Stimulated activated CD8-positive, alpha-beta memory T cell treated with anti-CD3 and anti-CD28 coated beads, Interleukin-2, amount 100 ng/mL, for 48 hours (primary cell): Measurements from ENCODE around the gene CFAP77.

Source experiments
- DNase-seq, 2 donors: peaks; one replicate each; pipeline ENCODE4 v3.0.0-alpha.2; 2020; ENCODE audit warnings: low read depth in 2 of 2

CFAP77 gene

DNA sequence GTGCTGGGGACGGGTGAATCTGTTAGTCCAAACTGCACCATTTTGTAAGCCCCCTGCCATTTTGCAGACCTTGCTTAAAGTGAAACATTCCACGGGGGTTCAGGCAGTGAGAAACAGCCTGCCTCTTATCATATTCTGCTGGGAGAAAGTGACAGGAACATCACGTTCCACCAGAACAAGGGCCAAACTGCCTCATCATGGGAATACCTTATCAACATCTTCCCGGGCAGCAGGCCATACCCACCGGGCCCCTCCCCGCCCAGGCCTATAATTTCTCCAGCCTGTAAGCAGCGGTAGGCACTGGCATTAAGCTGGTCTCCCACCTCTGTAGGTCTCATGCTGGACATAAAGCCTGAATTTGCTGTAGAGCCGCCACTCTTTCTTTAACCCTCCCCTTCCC is 1.5 kb upstream of the CFAP77 start:
- no peak for DNase-seq

DNA sequence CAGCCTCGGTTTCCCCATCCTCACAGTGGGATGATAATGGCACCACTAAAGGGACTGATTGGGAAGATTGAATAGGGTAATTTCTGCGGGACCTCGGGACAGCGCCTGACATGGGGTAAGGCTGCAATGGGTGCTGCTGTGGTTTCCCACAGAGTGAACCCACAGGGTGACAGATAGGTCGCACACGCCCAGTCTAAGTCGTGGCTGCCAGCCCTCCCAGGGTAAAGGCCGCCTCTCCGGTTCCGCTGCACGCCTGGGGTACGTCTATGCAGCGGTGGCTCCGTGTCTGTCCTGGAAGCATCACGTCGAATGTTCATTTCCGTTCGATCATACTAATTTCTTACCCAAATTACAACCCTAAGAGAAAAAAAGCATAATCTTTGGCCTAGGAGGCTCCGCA is 631 bp downstream of the CFAP77 start:
- DNase-seq = peak in 1 of 2 donors; percentile 5

DNA sequence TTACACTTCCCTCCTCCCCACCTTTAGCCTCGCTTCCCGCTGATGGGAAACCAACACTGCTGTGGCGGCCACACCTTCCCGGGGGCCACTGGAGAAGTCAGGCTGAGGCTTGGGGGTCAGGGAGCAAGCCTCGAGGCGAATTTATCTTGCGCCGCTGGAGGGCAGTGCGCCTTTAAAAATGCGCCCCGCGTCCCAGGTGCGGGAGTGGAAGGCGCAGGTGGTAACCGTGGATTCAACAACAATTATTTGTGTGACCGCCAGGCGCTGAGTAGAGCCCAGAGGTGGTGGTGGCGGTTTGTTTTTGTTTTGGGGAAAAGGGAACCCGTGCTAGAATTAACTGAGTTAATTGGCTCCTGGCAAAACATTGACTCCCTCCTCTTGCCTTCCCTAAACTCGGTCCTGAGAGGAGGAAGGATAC is 1.1 kb downstream of the CFAP77 start:
- peak; percentile 41 to 53 for DNase-seq

DNA sequence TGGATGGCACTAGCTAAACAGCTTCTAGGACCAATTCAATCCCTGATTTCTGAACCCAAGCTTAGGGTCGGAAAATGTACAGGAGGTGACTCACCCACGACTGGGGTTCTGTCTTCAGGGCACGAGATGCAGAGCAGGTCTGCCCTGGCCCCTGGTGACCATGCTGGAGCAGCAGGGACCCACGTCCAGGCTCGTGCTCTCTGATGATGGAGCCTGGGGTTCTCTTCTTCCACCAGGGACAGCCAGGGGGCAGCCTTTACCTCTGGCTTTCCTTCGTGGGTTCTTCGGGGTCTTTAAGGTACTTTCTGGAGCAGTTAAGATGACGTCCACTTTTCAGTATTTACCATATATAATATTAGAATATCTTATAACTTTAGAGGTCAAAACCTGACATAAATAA is 2.1 kb downstream of the CFAP77 start:
- peak in 1 of 2 donors; percentile 3 for DNase-seq

DNA sequence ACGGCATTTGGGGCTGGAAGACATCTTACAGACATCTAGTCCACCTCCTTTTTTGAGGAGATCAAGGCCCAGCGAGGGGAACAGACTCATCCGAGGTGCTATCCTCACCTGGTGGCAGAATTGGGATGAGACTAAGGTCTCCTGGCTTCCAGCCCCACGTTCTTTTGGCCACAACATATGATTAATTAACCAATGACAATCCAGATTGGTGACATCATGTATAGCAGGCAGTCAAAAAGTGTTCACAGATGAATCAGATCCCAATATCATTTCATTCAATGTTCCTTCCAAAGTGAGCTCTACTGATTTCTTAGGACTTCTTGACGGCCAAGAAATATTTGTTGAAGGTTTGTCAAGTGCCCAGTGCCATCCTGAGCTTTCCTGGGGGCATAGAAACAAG is 3.9 kb downstream of the CFAP77 start:
- no peak for DNase-seq

DNA sequence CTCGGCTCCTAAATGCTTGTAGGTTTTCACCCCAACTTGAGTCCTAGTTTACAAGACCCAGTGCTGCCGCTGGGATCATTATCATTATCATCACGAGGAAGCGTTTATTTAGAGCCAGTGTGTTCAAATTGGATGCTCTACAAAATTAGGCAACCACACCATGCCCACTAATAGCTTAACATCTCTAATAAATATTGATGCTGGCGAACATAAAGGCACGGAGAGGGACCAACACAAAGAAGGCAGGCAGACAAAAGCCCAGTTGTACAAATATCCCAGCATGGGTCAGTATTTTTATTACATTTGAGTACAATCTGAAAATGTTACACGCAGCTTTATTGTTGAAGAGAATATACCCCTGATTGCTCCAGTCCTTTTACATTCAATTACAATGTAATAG is 4.7 kb downstream of the CFAP77 start:
- DNase-seq = no peak

DNA sequence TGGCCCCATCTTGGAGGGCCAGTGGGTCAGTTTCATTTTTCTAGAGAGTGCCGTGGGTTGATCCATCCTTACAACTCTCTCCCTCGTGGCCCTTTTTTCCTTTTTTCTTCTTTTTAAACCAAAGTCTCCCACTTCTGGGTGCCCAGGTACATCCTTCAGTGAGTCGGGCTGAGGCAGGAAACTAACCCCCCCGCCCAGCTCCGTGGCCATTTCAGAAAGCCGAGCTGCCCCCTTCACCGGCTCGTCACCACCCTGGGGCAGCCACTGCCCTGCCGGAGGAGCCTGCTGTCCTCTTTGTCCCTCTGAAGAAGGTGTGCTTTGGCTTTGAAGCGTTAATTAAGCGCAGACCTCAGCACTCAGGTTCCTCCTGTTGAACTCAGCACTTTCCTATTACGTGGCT is 5.2 kb downstream of the CFAP77 start:
- no peak for DNase-seq

DNA sequence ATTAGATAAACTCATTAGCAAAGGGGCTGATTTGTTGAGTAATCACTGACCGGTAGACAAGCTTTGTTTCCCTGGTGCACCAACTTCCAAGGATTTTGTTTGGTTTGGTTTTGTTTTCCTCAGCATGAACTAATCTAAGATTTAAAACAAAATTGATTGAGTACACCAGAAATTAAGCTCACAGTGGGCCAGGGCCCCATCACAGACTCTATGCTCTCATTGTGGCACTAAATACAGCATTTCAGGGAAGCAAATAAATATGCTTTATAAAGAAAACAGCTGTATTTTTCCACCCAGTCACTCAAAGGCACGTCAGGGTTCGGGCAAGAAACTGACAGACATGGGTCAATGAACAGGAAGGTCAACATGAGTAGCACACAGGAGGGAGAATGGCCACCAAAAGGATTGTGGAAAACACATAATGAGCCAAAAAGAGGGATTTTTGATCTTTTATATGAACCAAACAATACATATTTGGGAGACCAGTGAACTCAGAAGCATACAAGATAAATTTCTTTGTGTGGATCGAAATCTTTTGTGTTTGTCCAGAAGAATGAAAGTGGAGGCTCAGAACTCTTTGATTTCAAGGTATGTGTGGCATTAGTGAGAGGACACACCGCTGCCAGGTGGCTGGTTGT is 8.8 kb downstream of the CFAP77 start:
- DNase-seq = no peak

DNA sequence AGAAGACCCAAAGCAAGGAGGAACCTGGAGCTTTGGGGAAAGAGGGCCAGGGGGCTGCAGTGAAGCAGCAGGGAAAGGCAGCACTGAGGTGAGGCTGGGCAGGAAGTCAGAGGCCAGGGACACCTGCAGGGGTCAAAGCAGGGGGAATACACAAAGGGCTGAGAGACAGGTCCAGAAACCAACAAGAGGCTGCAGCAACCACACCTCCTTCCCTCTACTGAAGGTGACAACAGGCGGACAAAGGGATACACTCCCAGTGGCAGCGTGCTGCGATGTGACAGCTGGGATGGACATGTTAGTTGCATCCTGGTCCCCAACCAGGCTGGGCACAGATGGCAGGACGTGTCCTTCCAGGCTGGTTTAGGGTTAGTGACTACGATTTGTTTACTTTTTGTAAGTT is 12.6 kb downstream of the CFAP77 start:
- DNase-seq = no peak

DNA sequence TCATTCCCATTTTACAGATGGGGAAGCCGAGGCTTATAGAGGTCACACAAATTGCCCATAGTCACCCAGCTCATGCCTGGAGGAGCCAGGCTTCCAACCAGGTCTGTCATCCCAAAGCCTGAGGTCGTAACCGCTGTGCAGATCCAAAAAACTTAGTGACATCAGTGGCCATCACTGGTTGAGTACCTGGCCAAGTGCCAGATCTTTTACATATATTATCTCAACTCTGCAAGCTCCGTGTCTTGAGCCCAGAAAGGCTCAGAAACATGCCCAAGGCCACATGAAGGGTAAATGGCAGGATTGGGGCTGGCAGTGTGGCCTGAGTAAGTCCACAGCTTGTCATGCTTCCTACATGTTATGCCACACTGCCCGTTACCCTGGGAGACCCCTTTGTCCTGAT is 13.5 kb downstream of the CFAP77 start:
- no peak for DNase-seq

DNA sequence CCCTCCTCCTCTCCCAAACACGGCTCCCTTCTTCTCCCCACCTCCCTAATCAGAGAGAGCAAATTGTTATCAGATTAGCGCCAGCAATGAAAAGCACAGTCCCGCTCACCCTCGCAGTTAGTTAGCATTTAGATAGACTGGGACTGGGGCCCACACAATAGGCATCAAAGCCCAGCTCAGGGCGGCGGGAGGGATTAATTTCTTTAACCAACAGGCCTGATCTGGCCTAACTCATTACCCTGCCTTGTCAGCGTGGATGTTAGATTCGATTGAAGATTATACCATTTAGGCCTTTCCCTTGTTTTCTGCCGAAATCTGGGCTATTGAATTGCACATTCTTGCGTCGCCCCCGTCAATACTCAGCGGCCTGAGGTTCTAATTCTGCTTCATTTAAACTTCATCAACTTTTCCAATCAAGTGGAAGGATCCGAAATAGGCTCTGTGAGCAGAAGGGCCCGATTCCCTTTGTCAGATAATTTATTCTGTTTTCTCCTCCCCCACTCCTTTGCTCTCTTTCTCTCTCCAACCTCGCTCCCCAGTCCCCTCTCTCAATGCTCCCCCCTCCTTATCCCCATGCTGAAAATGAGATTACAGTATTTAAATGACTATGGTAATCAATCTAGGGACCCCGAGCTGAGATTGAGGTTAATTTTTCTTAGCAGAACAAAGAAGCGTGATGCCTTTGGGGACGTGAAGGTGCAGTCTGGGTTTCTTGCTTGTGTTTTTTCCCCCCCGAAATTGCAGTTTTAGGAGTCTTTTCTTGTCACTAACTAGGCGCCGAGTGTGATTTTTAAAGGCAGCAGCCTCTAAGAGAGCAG is 15.1 kb downstream of the CFAP77 start:
- no peak for DNase-seq

DNA sequence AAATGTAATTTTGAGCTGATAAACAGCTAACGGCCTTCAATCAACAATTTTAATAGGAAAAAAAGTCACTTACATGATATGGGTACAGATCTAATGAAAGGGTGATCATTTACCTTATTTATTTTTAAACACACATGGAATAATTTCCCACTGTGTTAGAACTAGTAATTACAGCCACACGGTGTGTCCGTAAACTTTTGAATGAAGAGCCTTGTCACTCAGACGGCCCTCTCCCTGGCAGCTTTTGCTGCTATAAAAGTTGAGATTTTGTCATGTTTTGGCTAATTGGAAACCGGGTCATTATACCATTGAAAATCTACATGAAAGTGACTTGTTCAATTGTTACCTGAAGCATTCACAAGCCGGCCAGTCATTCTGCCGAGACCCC is 15.7 kb downstream of the CFAP77 start:
- no peak for DNase-seq

DNA sequence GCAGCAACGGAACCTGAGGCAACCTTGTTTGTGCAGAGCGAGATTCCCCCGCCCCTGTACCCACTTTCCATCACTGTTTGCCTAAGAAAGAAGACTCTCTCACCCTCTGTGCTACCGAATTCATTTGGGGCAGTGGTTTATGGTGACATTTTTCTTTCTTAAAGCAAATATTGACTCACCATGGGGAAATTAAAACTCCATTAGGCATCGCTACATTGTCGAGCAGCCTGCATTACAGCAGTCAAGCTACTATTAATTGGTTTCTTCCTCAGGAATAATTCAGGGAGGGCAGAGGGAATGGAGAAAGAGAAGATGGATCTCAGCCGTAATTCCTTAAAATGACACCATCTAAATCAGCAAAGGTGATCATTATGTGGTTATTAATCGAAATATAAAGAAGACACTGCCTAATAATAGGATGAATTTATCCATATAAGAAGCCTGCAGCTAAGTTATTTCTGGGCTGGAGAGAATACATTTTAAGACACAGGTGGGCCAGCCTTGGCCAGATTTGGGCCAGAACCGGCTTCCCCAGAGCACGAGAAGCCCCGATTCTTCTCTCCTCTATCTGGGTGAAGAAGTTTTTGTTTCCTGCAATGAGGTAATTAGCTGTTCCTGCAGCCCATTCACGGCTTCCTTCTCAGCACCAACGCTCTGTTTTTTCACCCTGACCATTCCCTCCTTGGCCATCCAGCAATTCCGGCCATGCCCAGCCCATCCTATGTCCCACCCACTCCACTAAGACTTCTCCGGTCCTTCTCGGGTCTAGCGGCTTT is 16.8 kb downstream of the CFAP77 start:
- DNase-seq = no peak

DNA sequence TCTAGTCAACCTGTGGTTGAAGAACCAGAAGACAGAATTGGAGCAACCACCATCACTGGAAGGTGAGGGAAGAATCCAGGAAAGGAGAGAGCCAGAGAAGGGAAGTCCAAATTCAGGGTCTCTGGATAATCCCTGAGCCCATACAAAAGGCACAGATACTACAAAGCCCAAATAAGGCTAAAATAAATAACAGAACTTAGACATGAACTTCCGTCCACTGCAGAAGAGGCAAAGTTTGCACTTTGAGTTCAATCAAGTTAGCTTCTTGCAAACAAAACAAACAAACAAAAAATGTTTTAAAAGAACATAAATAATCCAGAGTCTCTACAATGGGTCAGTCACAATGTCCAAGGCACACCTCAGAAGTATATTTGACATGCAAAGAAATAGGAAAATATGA is 21.0 kb downstream of the CFAP77 start:
- DNase-seq = no peak

DNA sequence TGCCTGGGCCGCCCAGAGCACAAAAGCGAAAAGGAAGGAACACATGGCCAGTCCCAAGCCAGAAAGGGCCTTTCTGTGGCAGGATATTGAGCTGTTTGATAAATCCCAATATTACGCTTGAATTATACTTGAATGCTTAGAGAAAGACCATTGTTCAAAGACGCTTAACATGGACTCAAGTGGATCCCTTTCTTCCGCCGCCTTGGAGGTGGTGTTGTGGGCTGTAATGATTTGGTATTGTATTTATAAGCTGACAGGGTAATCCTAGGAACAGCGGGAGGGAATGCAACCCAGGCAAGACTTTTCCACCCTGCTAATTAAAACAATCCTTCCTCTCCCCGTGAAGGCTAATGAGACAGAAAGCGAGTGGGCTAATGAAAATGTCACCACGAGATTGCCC is 24.9 kb downstream of the CFAP77 start:
- DNase-seq = no peak

DNA sequence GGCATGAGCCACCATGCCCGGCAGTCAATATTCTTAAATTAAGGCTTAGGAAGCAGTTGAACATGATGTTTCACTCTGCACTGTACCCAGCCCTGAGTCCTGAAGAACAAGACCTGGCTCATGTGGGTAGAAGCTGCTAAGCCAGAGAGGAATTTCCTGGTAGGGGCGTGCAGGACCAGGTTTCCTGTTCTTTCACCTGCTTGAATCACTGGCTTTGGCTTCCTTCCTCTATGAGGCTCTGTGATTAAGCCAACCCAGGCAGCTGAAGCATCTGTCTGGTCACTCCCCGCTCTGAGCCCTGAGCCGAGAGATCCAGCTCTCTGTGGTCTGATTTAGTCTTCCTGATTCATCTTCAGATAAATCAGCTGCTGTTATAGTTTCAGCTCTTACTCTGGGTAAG is 29.1 kb downstream of the CFAP77 start:
- DNase-seq = no peak

DNA sequence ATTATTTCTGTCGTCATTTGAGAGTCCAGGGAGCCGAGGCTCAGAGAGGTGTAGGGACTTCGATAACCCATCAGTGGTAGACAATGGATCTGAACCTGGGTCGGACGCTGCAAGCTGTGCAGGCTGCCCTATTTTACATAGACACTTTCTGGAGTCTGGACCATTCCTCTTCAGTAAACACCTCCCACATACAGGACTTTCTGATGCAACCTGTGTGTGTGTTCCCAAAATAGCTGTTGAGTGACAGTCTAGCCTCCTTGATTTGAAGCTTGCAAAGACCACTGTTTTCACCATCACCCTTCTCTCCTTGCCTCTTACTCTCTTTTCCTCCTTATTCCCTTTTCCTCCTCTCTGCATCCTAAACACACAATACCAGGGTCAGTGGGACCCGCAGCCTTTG is 30.7 kb downstream of the CFAP77 start:
- DNase-seq = no peak

DNA sequence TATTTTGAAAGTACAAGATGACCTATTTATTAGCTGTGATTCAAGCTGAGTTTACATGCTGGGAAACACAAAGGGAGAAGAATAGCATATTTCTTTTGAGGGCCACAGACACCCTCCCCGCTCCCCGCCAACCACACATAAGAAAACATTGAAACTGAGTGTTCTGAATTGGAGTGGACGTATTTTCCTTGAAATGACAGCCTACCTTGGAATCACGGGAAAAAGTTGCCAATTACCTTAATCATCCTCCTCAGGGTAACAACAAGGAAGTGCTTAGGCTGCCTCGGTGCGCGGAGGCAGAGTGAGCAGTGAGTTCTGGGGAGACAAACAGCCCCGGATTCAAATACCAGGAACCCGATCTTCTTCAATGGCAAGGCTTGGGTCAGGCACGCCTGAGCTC is 31.4 kb downstream of the CFAP77 start:
- DNase-seq = no peak

DNA sequence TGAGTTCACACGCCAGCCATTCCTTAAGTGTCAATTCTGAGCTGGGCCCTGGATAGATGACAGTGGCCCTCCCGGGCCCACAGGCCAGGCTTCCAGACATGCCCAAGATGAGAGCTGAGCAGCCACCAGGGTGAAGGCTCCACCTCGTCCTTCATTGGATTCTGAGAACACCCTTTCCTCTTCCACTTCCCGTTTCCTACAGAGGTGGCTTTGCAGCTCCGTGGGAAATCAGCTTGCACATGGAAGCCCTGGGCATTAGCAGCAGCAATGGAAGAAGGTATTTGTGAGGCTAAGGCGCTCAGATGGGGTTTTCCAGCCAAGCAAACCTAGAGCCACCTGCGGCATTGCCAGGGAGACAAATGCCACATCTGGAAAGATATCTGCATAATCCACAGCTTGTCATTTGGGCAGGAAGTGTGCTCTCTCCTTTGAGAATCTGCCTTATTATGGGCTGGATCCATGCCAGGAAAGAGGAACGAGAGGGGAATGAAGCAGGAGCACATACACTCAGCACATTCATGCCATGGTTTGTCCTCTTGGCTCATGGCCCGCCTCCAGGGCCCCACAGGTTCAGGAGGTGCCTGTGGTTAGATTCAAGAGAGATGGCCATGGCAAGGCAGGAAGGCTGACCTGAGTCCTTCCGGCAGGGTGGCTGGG is 34.1 kb downstream of the CFAP77 start:
- DNase-seq = no peak

DNA sequence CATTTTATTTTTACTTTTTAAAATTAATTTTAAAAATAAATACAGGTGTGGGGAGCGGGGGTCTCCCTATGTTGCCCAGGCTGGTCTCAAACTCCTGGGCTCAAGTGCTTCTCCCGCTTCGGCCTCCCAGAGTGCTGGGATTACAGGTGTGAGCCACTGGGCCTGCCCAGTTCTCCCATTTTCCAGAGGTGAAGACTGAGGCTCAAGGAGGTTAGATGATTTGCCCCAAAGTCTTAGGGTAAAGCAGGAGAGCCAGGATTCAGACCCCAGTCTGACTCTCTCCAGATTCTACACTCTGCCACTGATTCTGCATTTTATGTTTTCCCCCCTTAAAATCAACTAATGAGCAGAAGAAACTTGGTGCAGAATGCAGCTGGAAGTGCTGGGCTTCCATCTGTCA is 36.9 kb downstream of the CFAP77 start:
- no peak for DNase-seq

DNA sequence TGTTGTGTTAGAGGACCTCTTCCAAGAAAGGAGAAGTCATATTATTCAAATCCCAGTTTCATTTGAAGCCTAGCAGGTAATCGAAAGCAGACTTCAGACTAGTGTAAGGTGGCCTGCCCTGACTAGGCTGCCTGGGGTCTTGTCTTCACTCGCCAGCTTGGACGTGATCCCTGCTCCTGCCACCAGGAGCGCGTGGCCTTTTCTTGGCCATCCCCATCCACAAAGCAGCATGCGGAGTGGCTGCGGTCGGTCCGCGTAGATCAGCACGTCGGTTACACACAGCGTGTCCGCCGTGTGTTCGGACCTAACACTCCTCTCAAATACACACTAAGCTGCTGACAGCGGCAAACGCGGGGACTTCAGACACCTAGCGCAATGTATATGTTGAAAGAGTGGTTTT is 37.3 kb downstream of the CFAP77 start:
- no peak for DNase-seq

DNA sequence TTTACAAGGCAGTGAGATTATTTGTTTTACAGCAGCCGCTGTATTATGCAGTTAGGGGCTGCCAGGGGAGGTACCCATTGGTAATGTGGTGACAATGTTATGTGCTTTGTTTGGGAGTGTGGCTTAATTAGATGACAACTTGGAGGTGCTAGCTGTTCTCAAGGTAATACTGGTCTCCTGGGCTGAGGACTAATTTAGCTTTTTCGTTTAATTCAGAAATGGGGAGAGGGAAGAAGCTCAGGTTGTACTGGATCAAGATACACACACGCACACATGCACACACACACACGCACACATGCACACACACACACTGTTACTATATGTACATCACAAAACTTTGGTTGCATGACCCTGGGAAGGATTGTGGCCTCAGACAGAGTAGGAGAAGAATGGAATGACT is 37.9 kb downstream of the CFAP77 start:
- no peak for DNase-seq
